Peyer's patch (tissue), 4 donors: ENCODE data around the gene EML1.

Source experiments
- CTCF ChIP-seq, 6 experiments: fragments of 450-650 bp in 4 of 6; fragments of 200-600 bp in 2 of 6; sonication (generic) in 1 of 6; IDR thresholded peaks; one replicate each; pipeline ENCODE4 v1.5.1; 2017 to 2019; ENCODE audit warnings: antibody characterized with exemption in 6 of 6, mild to moderate bottlenecking in 3 of 6, moderate library complexity in 1 of 6
- POLR2A ChIP-seq, 2 donors: fragments of 450-650 bp; IDR thresholded peaks; one replicate each; pipeline ENCODE4 v1.5.1; 2017; ENCODE audit warnings: antibody characterized with exemption in 2 of 2, mild to moderate bottlenecking in 2 of 2, moderate library complexity in 2 of 2

- TF ChIP-seq CTCF (IDR thresholded peaks at IDR 0.05) (no peak), POLR2A (IDR thresholded peaks at IDR 0.05) (no peak)
Measured at GRCh38 chr14:99806836-99807235, 13.6 kb downstream of the EML1 start.
